SHP77 (cell line): Measurements from ENCODE around the gene RRAGD.

Source experiments
- DNase-seq, 2 experiments: peaks; one replicate each; lab custom pipeline; 2025; lab: John Stamatoyannopoulos, UW

Gene RRAGD

GRCh38 chr6:89375427-89376267 is 36.4 kb downstream of the RRAGD start:
- DNase-seq, result peak; percentile 91 to 94

GRCh38 chr6:89372506-89372901 is 39.6 kb downstream of the RRAGD start:
- no peak for DNase-seq

- peak; percentile 50 to 62 for DNase-seq
Measured at GRCh38 chr6:89371849-89372505, 40.1 kb downstream of the RRAGD start.

- no peak for DNase-seq
Measured at GRCh38 chr6:89368999-89369398, 43.1 kb downstream of the RRAGD start.

- peak; percentile 46 to 53 for DNase-seq
Measured at GRCh38 chr6:89368107-89368506, 44.0 kb downstream of the RRAGD start.

GRCh38 chr6:89364586-89364985 is 47.5 kb downstream of the RRAGD start:
- DNase-seq, result no peak

GRCh38 chr6:89361171-89361570 is 50.9 kb downstream of the RRAGD start:
- DNase-seq, result no peak

GRCh38 chr6:89360415-89360999 is 51.6 kb downstream of the RRAGD start:
- no peak for DNase-seq

- no peak for DNase-seq
Measured at GRCh38 chr6:89359561-89359960, 52.5 kb downstream of the RRAGD start.

GRCh38 chr6:89357390-89357789 is 54.7 kb downstream of the RRAGD start:
- DNase-seq, result no peak

- no peak for DNase-seq
Measured at GRCh38 chr6:89356642-89357170, 55.4 kb downstream of the RRAGD start.

- no peak for DNase-seq
Measured at GRCh38 chr6:89355511-89356194, 56.4 kb downstream of the RRAGD start.

GRCh38 chr6:89353702-89354392 is 58.2 kb downstream of the RRAGD start:
- DNase-seq, result peak; percentile 60 to 62

GRCh38 chr6:89353118-89353556 is 58.9 kb downstream of the RRAGD start:
- DNase-seq, result peak in 1 of 2 experiments; percentile 56

GRCh38 chr6:89352278-89353117 is 59.6 kb downstream of the RRAGD start, which contains the start of gene UBE2J1:
Gene UBE2J1, minus strand, starts transcription at chr6:89352722. Its CDS starts 153 bp downstream, at chr6:89352569.
- peak; percentile 62 to 71 for DNase-seq

- DNase-seq, result no peak
Measured at GRCh38 chr6:89351671-89352277, 60.3 kb downstream of the RRAGD start.

- DNase-seq, result no peak
Measured at GRCh38 chr6:89350281-89350966, 61.6 kb downstream of the RRAGD start.

GRCh38 chr6:89348372-89348771 is 63.7 kb downstream of the RRAGD start:
- no peak for DNase-seq

- no peak for DNase-seq
Measured at GRCh38 chr6:89347825-89348224, 64.2 kb downstream of the RRAGD start.
